GM10266 (cell line): ENCODE results near the gene VPS52.

Source experiments
- DNase-seq: peaks from one replicate; pipeline ENCODE4 v3.0.0; 2012; ENCODE audit errors: extremely low spot score
- TF ChIP-seq, protein P1 (sequence below): IDR thresholded peaks from 2 replicates; pipeline ENCODE4 v1.5.1; 2012; ENCODE audit warnings: mild to moderate bottlenecking, low read depth; ENCODE audit not compliant: control insufficient read depth, insufficient read depth; ENCODE audit errors: missing control alignments

Gene VPS52

DNA sequence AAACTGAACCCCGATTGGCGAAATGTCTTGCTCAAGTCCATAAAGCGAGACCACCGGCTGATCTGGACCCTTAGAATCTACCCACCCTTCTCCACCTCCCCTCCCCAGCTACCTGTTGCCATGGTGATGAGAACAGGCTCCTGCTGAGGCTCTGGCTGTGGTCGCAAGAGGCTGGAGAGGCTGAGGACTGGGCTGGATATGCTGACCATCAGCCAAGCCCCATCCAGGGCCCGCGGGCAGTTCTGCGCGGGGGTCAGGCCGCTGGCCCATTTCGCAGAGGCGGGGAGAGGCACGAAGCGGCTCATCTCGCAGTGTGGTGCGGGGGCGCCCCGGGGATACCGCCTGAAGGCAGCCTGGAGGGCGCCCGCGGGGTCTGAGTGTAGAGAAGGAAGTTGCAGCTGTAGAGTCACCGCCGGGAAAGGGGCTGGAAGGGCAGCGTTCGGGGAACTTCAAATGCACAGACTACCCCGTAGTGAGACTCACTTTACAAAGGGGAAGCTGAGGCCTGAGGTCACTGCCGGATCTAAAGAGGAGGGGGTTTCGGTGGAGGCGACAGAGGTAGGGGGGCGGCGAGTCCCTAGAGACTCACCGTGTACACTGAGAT, 41.5 kb upstream of the VPS52 start:
- TF ChIP-seq, protein P1, sequence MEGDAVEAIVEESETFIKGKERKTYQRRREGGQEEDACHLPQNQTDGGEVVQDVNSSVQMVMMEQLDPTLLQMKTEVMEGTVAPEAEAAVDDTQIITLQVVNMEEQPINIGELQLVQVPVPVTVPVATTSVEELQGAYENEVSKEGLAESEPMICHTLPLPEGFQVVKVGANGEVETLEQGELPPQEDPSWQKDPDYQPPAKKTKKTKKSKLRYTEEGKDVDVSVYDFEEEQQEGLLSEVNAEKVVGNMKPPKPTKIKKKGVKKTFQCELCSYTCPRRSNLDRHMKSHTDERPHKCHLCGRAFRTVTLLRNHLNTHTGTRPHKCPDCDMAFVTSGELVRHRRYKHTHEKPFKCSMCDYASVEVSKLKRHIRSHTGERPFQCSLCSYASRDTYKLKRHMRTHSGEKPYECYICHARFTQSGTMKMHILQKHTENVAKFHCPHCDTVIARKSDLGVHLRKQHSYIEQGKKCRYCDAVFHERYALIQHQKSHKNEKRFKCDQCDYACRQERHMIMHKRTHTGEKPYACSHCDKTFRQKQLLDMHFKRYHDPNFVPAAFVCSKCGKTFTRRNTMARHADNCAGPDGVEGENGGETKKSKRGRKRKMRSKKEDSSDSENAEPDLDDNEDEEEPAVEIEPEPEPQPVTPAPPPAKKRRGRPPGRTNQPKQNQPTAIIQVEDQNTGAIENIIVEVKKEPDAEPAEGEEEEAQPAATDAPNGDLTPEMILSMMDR: no peak
- DNase-seq: peak; percentile 38

DNA sequence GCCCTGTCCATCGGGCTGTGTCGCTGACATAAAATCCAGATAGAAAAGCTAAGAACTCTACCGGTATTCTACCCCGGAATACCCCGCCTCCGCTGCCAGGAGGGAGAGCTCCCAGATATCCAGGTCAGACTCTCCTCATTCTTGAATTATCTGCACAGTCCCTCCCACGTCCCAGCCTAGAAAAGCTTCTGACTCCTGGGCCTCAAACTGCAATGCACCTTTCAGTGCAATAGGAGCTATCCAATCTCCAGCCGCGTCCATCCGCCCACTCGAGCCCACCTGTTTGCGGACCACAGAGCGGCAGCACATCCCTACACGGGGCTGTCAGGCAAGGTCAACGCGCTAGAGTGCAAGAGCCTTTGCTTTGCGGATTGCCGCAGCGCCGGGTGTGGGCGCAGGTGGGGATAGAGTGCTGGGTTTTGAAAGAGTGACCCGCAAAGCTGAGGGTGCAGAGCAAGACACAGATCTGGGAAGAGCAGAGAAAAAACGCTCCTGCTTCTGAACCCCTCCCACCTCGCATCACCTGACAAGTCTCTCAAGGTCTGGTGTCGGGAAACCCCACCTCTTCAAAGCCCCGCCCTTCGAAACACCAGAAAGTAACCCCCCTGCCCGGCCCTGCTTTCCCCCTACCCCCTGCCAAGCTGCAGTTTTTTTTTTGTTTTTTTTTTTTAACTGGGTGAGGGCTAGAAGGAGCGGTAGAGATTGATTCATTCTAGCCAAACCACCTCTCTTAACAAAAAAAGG, 40.9 kb upstream of the VPS52 start:
- TF ChIP-seq, protein P1: no peak
- DNase-seq: peak; percentile 87

DNA sequence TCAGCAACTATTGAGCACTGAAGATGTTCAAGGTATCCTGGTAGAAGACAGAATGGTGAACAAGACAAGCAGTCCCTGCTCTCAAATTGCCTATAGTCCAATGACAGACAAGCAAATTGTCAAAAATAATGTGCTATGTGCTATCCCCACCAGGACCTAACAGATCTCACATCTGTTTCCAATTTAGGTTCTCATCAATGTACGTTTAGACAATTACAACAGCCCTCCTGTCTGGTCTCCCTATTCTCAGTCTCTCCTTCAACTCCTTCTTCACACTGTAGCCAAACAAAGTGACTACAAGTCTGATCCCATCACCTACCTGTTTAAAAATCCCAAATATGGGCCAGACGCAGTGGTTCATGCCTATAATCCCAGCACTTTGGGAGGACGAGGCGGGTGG, 34.7 kb upstream of the VPS52 start:
- TF ChIP-seq, protein P1: no peak
- DNase-seq: no peak

DNA sequence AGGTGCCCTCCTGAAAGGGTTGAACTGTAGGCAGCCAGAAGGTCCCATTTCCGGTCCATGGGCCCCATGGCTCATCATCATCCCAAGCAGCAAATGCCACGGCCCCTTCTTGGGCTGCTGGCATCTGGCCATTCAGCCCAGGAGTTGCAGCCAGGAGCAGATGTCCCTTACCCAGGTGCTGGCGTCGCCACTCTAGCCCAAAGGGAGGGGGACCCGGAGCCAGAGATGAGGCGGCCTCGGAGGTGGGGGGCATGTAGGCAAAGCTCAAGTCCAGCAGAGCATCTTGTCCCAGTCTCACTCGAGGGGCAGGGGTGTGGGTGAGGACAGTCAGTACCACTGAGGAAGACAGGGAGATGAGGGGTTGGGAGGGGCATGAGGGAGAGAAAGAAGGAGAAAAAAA, 33.4 kb upstream of the VPS52 start:
- TF ChIP-seq, protein P1: no peak
- DNase-seq: no peak

DNA sequence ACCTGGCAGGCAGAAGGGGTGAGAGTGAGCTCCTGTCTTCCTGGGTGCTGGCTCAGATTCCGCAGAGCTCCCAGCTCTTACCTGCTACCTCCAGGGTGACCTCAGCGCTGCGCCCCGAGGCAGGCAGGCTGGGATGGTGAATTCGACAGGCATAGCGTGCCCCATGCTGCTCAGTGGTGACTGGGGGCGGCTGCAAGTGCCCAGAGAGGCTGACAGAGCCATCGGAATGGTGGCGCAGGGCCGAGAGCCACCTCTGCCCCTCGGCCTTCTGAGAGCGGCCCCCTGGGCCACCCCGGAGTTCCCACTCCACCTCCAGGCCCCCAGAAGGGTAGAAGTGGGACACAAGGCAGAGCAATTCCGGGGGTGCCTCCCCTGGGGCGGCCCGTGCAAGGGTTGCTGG, 32.5 kb upstream of the VPS52 start:
- TF ChIP-seq, protein P1: no peak
- DNase-seq: no peak

DNA sequence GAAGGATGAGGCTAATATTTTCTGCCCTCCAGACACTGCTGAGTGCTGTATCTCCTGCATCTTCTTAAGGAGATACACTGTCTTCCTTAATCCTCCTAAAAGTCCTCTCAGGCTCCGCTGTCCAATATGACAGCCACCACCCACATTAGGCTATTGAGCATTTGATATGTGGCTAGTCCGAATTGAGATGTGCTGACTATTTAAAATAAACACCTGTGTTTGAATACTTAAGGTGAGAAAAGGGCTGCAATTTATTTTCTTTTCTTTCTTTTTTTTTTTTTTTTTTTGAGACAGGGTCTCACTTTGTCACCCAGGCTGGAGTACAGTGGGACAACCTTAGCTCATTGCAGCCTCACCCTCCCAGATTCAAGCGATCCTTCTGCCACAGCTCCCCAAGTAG, 30.2 kb upstream of the VPS52 start:
- TF ChIP-seq, protein P1: no peak
- DNase-seq: no peak

DNA sequence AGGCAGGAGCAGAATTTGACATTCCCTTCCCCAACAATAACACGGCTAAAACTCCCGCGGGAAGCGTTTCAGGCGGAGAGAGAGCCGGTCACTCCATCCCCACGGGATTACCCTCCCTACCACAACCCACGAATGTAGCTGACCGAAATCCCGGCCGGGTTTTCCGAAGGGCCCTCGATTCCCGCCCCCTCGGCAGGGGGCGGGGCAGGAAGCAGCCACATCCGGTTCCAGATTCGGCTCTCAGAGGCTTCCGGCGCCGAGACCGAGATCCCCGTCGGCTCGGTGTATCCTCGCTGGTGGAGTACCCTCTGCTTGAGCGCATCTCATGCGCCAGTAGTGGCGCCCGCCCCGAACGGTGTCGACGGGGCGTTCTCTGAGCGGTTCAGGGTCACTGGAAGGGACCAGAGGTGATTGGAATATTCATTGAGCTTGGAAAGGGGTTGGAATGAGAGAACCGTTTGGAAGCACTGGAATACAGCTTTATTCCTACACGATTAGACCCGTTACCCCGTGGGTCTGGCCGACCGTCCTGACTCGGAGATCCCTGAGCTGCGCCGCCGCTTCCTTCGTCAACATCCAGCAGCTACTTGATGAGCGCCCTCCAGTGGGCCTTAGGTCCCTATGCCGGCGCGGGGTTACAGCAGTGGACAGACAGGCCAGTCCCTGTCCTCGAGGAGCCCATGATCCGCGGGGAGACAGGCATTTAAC, 27.7 kb upstream of the VPS52 start:
- peak; percentile 88 for DNase-seq
- TF ChIP-seq, protein P1: peak; percentile 72
